GM18868 (cell line): ENCODE results near the gene EXOC2.

Experiments
- ATAC-seq: cut with Tn5 transposase; IDR thresholded peaks from one replicate; pipeline ENCODE4 v1.9.1; 2021; ENCODE audit warnings: mild to moderate bottlenecking, moderate library complexity; ENCODE audit not compliant: unreplicated experiment

EXOC2 gene

GRCh38 chr6:474453-475185 is 218.3 kb downstream of the EXOC2 start:
- peak; percentile 75 for ATAC-seq

GRCh38 chr6:473768-474452 is 219.0 kb downstream of the EXOC2 start:
- no peak for ATAC-seq

- no peak for ATAC-seq
Observed at GRCh38 chr6:473356-473755, 219.6 kb downstream of the EXOC2 start.

- ATAC-seq = peak; percentile 48
Observed at GRCh38 chr6:470901-471448, 222.0 kb downstream of the EXOC2 start.

- no peak for ATAC-seq
Observed at GRCh38 chr6:470051-470900, 222.7 kb downstream of the EXOC2 start.

GRCh38 chr6:467671-468082 is 225.3 kb downstream of the EXOC2 start:
- no peak for ATAC-seq

GRCh38 chr6:467111-467510 is 225.8 kb downstream of the EXOC2 start:
- no peak for ATAC-seq

- no peak for ATAC-seq
Observed at GRCh38 chr6:466564-466963, 226.4 kb downstream of the EXOC2 start.

- ATAC-seq = no peak
Observed at GRCh38 chr6:465531-466348, 227.2 kb downstream of the EXOC2 start.

GRCh38 chr6:456887-457286 is 236.1 kb downstream of the EXOC2 start:
- ATAC-seq = no peak

GRCh38 chr6:456358-456867 is 236.5 kb downstream of the EXOC2 start:
- no peak for ATAC-seq

GRCh38 chr6:455835-456234 is 237.1 kb downstream of the EXOC2 start:
- ATAC-seq = no peak

GRCh38 chr6:455006-455585 is 237.8 kb downstream of the EXOC2 start:
- ATAC-seq = no peak

- ATAC-seq = no peak
Observed at GRCh38 chr6:454148-454991, 238.6 kb downstream of the EXOC2 start.

GRCh38 chr6:453152-453551 is 239.8 kb downstream of the EXOC2 start:
- no peak for ATAC-seq

GRCh38 chr6:452301-453067 is 240.5 kb downstream of the EXOC2 start:
- no peak for ATAC-seq

GRCh38 chr6:451847-452246 is 241.1 kb downstream of the EXOC2 start:
- ATAC-seq = no peak

- ATAC-seq = no peak
Observed at GRCh38 chr6:451336-451735, 241.6 kb downstream of the EXOC2 start.
